Endothelial cell of umbilical vein (primary cell): ENCODE results near the gene CAMKMT. TPM values are rescaled to one million over a fixed set of nuclear protein-coding genes. Genes with fewer than 3 reads are reported as not detected.
A peak's percentile ranks its signal among the peaks of the same experiment; 100 is the strongest.

ENCODE experiments used
- BruUV-seq: library from RNA; stranded (reverse); fragments of 400-500 nt; replicated peaks from 2 replicates; lab custom pipeline; 2021; lab: Mats Ljungman, UMichigan
- CTCF ChIA-PET: fragments of 300-600, 350-600 bp; sonication (Branson Sonifier 250); formaldehyde crosslinking; loops from one replicate; lab custom pipeline; 2021; ENCODE audit warnings: antibody characterized with exemption, inconsistent platforms; lab: Charles Lee
- POLR2A ChIA-PET: fragments of 300-600, 350-600 bp; sonication (Branson Sonifier 250); formaldehyde crosslinking; loops from one replicate; lab custom pipeline; 2021; ENCODE audit warnings: antibody characterized with exemption, inconsistent platforms; lab: Charles Lee
- DNase-seq: peaks from one replicate; pipeline ENCODE4 v3.0.0-alpha.2; 2011; ENCODE audit warnings: low read depth, low spot score
- FAIRE-seq: peaks from 2 replicates; lab custom pipeline; 2011; peaks lifted over from hg19 to GRCh38; lab: Jason Lieb, UNC
- H2AFZ ChIP-seq: 2 replicates; pipeline ENCODE4 v1.6.0; 2012; ENCODE audit warnings: low read depth, low read length, control low read depth, inconsistent platforms
- H3K27ac ChIP-seq: 2 replicates; pipeline ENCODE4 v1.5.1; 2011; ENCODE audit warnings: low read depth, mild to moderate bottlenecking, control low read depth, low read length, moderate library complexity; ENCODE audit not compliant: insufficient read depth
- H3K27me3 ChIP-seq, 2 experiments: 2 replicates each; pipeline versions ENCODE4 v1.6.0 to v1.6.1; 2011; ENCODE audit warnings: low read length in 2 of 2, mixed read lengths in 1 of 2; ENCODE audit not compliant: control insufficient read depth in 2 of 2, insufficient read depth in 2 of 2
- H3K36me3 ChIP-seq, 2 experiments: 2 replicates in 1 of 2; 3 replicates in 1 of 2; pipeline ENCODE4 v1.5.1; 2011; ENCODE audit warnings: low read length in 2 of 2, mild to moderate bottlenecking in 1 of 2, moderate library complexity in 1 of 2; ENCODE audit not compliant: control insufficient read depth in 2 of 2, insufficient read depth in 2 of 2; ENCODE audit errors: extremely low read depth in 1 of 2
- H3K4me1 ChIP-seq: 3 replicates; pipeline ENCODE4 v1.5.1; 2011; ENCODE audit warnings: mild to moderate bottlenecking, low read length; ENCODE audit not compliant: control insufficient read depth, insufficient read depth; ENCODE audit errors: extremely low read depth
- H3K4me2 ChIP-seq: 2 replicates; pipeline ENCODE4 v1.6.1; 2011; ENCODE audit warnings: low read length, control low read depth, mixed read lengths; ENCODE audit not compliant: insufficient read depth
- H3K4me3 ChIP-seq, 3 experiments: fragments of 200-600 bp in 1 of 3; sonication (generic), shearing (Covaris generic) in 1 of 3; replicated peaks in 1 of 3; 2 replicates each; pipeline ENCODE4 v1.5.1; 2011 to 2016; ENCODE audit warnings: control low read depth in 3 of 3, low read length in 3 of 3, mild to moderate bottlenecking in 2 of 3, inconsistent platforms in 1 of 3, low read depth in 1 of 3, moderate library complexity in 1 of 3; ENCODE audit not compliant: insufficient read depth in 1 of 3
- H3K79me2 ChIP-seq: 2 replicates; pipeline ENCODE4 v1.6.0; 2012; ENCODE audit warnings: low read length, inconsistent platforms; ENCODE audit not compliant: control insufficient read depth, insufficient read depth
- H3K9ac ChIP-seq: replicated peaks from 2 replicates; pipeline ENCODE3; 2011; ENCODE audit warnings: low read length, control low read depth; ENCODE audit not compliant: insufficient read depth; ENCODE audit errors: extremely low read depth
- H3K9me1 ChIP-seq: replicated peaks from 3 replicates; pipeline ENCODE4 v1.6.0; 2011; ENCODE audit warnings: mild to moderate bottlenecking, low read length; ENCODE audit not compliant: control insufficient read depth, insufficient read depth; ENCODE audit errors: extremely low read depth
- H3K9me3 ChIP-seq: replicated peaks from 2 replicates; pipeline ENCODE4 v1.5.1; 2012; ENCODE audit warnings: low read length, inconsistent platforms; ENCODE audit not compliant: control insufficient read depth, insufficient read depth
- H4K20me1 ChIP-seq: replicated peaks from 2 replicates; pipeline ENCODE3; 2011; ENCODE audit warnings: mild to moderate bottlenecking, low read length; ENCODE audit not compliant: control insufficient read depth, insufficient read depth; ENCODE audit errors: extremely low read depth
- CTCF ChIP-seq, 2 donors: IDR thresholded peaks; 1 replicate in 1 of 2; 2 replicates in 1 of 2; pipeline ENCODE4 v1.5.1; 2011; ENCODE audit warnings: low read length in 2 of 2, mild to moderate bottlenecking in 2 of 2, moderate library complexity in 2 of 2, control low read depth in 1 of 2, inconsistent platforms in 1 of 2, low read depth in 1 of 2; ENCODE audit not compliant: insufficient read depth in 1 of 2; ENCODE audit errors: extremely low read depth in 1 of 2
- EZH2 ChIP-seq: IDR thresholded peaks from 2 replicates; pipeline ENCODE4 v1.6.1; 2012; ENCODE audit warnings: borderline replicate concordance, low read depth, mild to moderate bottlenecking, moderate library complexity, low read length, inconsistent platforms; ENCODE audit not compliant: severe bottlenecking
- FOS ChIP-seq: IDR thresholded peaks from 2 replicates; pipeline ENCODE4 v1.6.1; 2011; ENCODE audit warnings: mild to moderate bottlenecking, low read length, moderate library complexity, borderline replicate concordance; ENCODE audit not compliant: insufficient read depth
- GATA2 ChIP-seq: IDR thresholded peaks from 2 replicates; pipeline ENCODE4 v1.7.0; 2011; ENCODE audit warnings: low read depth, mild to moderate bottlenecking, moderate library complexity, mixed read lengths, low read length; ENCODE audit not compliant: insufficient read length, insufficient read depth
- JUN ChIP-seq: IDR thresholded peaks from 2 replicates; pipeline ENCODE4 v1.6.1; 2011; ENCODE audit warnings: borderline replicate concordance, low read depth; ENCODE audit not compliant: insufficient read length, insufficient read depth
- MAX ChIP-seq: IDR thresholded peaks from 2 replicates; pipeline ENCODE4 v1.6.1; 2011; ENCODE audit not compliant: insufficient read depth, insufficient read length
- MYC ChIP-seq: IDR thresholded peaks from one replicate; pipeline ENCODE4 v1.6.1; 2011; ENCODE audit warnings: mild to moderate bottlenecking, low read depth, low read length
- POLR2A ChIP-seq: IDR thresholded peaks from 2 replicates; pipeline ENCODE4 v1.6.1; 2012; ENCODE audit warnings: low read depth, mild to moderate bottlenecking, control low read depth, low read length
- POLR2AphosphoS5 ChIP-seq: IDR thresholded peaks from 2 replicates; pipeline ENCODE4 v1.6.1; 2012; ENCODE audit warnings: low read depth, mild to moderate bottlenecking, control low read depth, low read length, moderate library complexity; ENCODE audit not compliant: insufficient read depth
- dilution Hi-C: fragments of 300-500 bp; cut with MboI; formaldehyde crosslinking; loops from one replicate; pipeline ENCODE4 v1.15.0; 2019; ENCODE audit warnings: low sequenced_read_pairs; ENCODE audit not compliant: extremely low pct_ligation_motif_present
- intact Hi-C: fragments of 100-400 bp; cut with micrococcal nuclease; formaldehyde crosslinking; loops from one replicate; pipeline ENCODE4 v1.10.0; 2022
- polyA plus RNA-seq, 4 experiments: library from polyadenylated mRNA; depleted of rRNA in 3 of 4; stranded (reverse) in 3 of 4; unstranded in 1 of 4; fragments of >200 nt; gene quantifications; 2 replicates each; pipeline versions ENCODE4 v1.2.1 to v1.2.3, GENCODE V29; 2011 to 2012; ENCODE audit warnings: missing spikeins in 1 of 4
- total RNA-seq: library from RNA; stranded (reverse); gene quantifications from 2 replicates; pipeline ENCODE4 v1.2.3, GENCODE V29; 2021

CAMKMT gene
- total and polyA plus RNA-seq, 2 donors (not counting 3 experiments of a cell fraction or from before 2014, with no cell fraction given) = 4.1 to 10.7 TPM

DNA sequence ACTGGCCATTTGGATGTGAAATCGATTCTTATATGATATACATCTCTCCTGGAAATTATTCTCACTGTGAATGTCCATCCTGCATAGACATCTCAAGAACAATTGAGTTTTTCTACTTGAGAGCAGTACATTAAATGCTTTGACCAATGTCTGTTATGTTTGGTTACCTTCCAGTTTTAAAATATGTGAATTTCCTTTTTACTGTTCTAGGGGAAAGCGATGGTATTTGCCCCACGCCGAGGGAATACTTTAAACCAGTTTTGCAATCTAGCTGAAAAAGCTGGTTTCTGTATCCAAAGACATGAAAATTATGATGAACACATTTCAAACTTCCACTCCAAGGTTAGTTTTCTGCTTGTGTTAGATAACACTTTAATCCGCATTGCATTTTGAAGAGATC lies 404.5 kb downstream of the CAMKMT start:
- no peak overlapping the region for H3K27ac ChIP-seq
- no peaks in the 10 kb centered on the region for H3K9me3 ChIP-seq
- H3K4me2 ChIP-seq = no peak overlapping the region
- H3K79me2 ChIP-seq = no peaks in the 10 kb centered on the region
- no peak overlapping the region for H2AFZ ChIP-seq
- no peaks in the 10 kb centered on the region for H3K4me1 ChIP-seq
- H3K9me1 ChIP-seq = no peaks in the 10 kb centered on the region
- H3K27me3 ChIP-seq = peaks cover 18 to 23% of the 10 kb centered on the region in 2 experiments
- dilution Hi-C loops = no loop called here
- no peak for FAIRE-seq
- DNase-seq = peak; percentile 27
- H4K20me1 ChIP-seq = no peaks in the 10 kb centered on the region
- TF ChIP-seq GATA2 (no peak), FOS (no peak), JUN (no peak), MAX (no peak), POLR2AphosphoS5 (no peak), CTCF (IDR thresholded peaks at IDR 0.05; ENCODE audit: extremely low read depth in 1 of 2, insufficient read depth in 1 of 2, low read depth in 1 of 2, low read length in 2 of 2) (no peak), POLR2A (no peak), EZH2 (no peak), MYC (no peak)
- no peak overlapping the region for H3K9ac ChIP-seq
- H3K4me3 ChIP-seq = no peak overlapping the region
- intact Hi-C loops = no loop called here
- ChIA-PET CTCF (interaction anchor here (1.6 kb wide), 1 partner anchor 287 kb away, joined by 6 read pairs; no protein-coding TSS in a partner anchor), POLR2A (no interaction called here)
- no peaks in the 10 kb centered on the region for H3K36me3 ChIP-seq
- BruUV-seq = no TSS peak
